HepG2 (cell line): ENCODE results near the gene SYNGR4. TPM values are rescaled to one million over a fixed set of nuclear protein-coding genes. Genes with fewer than 3 reads are reported as not detected.
A peak's percentile ranks its signal among the peaks of the same experiment; 100 is the strongest.

Experiments used
- ATAC-seq: fragments of 200-7000 bp; cut with Tn5 transposase; 3 replicates; pipeline ENCODE4 v1.9.1; 2020; ENCODE audit warnings: mild to moderate bottlenecking, moderate library complexity
- BruUV-seq: library from RNA; stranded (reverse); fragments of 400-500 nt; replicated peaks from 2 replicates; lab custom pipeline; 2021; lab: Mats Ljungman, UMichigan
- CTCF ChIA-PET: fragments of 300-600 bp; formaldehyde crosslinking; extraction: SDS; loops from one replicate; lab custom pipeline; 2021; ENCODE audit warnings: low total read pairs, inconsistent platforms, low intra/inter-chr PET ratio; lab: Yijun Ruan, JAX
- POLR2A ChIA-PET: fragments of 350-600 bp; sonication (Branson Sonifier 250); formaldehyde crosslinking; loops from one replicate; lab custom pipeline; 2020; ENCODE audit warnings: antibody characterized with exemption, inconsistent platforms; lab: Yijun Ruan, JAX
- DNase-seq: peaks from one replicate; pipeline ENCODE4 v3.0.0-alpha.2; 2015; ENCODE audit warnings: low spot score
- FAIRE-seq: peaks from 3 replicates; lab custom pipeline; 2011; peaks lifted over from hg19 to GRCh38; lab: Jason Lieb, UNC
- H2AFZ ChIP-seq: one replicate; pipeline ENCODE4 v1.6.1; 2011; ENCODE audit warnings: low read length, inconsistent platforms
- H3K27ac ChIP-seq: fragments of 300-600 bp; 3 replicates; pipeline ENCODE4 v1.8.0; 2011; ENCODE audit warnings: mixed run types, mild to moderate bottlenecking, mixed read lengths, low read length, inconsistent platforms; ENCODE audit not compliant: insufficient read depth; ENCODE audit errors: extremely low read length
- H3K27me3 ChIP-seq, 2 experiments: fragments of 200-600 bp in 1 of 2; 2 replicates in 1 of 2; 3 replicates in 1 of 2; pipeline versions ENCODE4 v1.6.0 to v1.8.0; 2011; ENCODE audit warnings: low read length in 2 of 2, mild to moderate bottlenecking in 2 of 2, moderate library complexity in 2 of 2, inconsistent platforms in 1 of 2; ENCODE audit not compliant: insufficient read depth in 2 of 2, control insufficient read depth in 1 of 2
- H3K36me3 ChIP-seq, 2 experiments: fragments of 200-600 bp in 1 of 2; replicated peaks in 1 of 2; 2 replicates in 1 of 2; 3 replicates in 1 of 2; pipeline versions ENCODE4 v1.5.1 to v1.8.0; 2011; ENCODE audit warnings: low read length in 2 of 2, inconsistent platforms in 1 of 2; ENCODE audit not compliant: insufficient read depth in 2 of 2, control insufficient read depth in 1 of 2
- H3K4me1 ChIP-seq: 2 replicates; pipeline ENCODE4 v1.5.1; 2012; ENCODE audit warnings: low read length, inconsistent platforms; ENCODE audit not compliant: insufficient read depth
- H3K4me2 ChIP-seq: 2 replicates; pipeline ENCODE4 v1.6.0; 2011; ENCODE audit warnings: low read depth, low read length, inconsistent platforms
- H3K4me3 ChIP-seq, 3 experiments: fragments of 200-600 bp in 1 of 3; sonication (generic), shearing (Covaris generic) in 1 of 3; replicated peaks in 1 of 3; 2 replicates each; pipeline ENCODE4 v1.5.1; 2011 to 2016; ENCODE audit warnings: low read length in 3 of 3, inconsistent platforms in 2 of 3, low read depth in 2 of 3, mild to moderate bottlenecking in 2 of 3, control low read depth in 1 of 3, mixed read lengths in 1 of 3; ENCODE audit not compliant: insufficient read depth in 1 of 3
- H3K79me2 ChIP-seq: one replicate; pipeline ENCODE4 v1.6.1; 2011; ENCODE audit warnings: low read length, inconsistent platforms; ENCODE audit not compliant: insufficient read depth
- H3K9ac ChIP-seq: 2 replicates; pipeline ENCODE4 v1.6.0; 2011; ENCODE audit warnings: mild to moderate bottlenecking, low read depth, low read length, inconsistent platforms; ENCODE audit not compliant: insufficient read depth
- H3K9me3 ChIP-seq: 2 replicates; pipeline ENCODE4 v1.5.1; 2012; ENCODE audit warnings: mild to moderate bottlenecking, low read length
- H4K20me1 ChIP-seq: 2 replicates; pipeline ENCODE4 v1.6.0; 2011; ENCODE audit warnings: inconsistent platforms, mild to moderate bottlenecking, low read length, moderate library complexity; ENCODE audit not compliant: insufficient read depth
- AGO1 ChIP-seq: fragments of 200-400 bp; formaldehyde crosslinking; IDR thresholded peaks from 2 replicates; pipeline ENCODE4 v1.6.1; 2017; ENCODE audit warnings: mild to moderate bottlenecking, low read depth, low read length, moderate library complexity; ENCODE audit not compliant: poor library complexity, severe bottlenecking
- CEBPZ ChIP-seq: IDR thresholded peaks from 2 replicates; pipeline ENCODE4 v1.6.1; 2012; ENCODE audit warnings: low read length, improper control_type of control experiment
- HNRNPK ChIP-seq: fragments of 200-400 bp; formaldehyde crosslinking; IDR thresholded peaks from 2 replicates; pipeline ENCODE4 v1.6.1; 2018; ENCODE audit warnings: low read length, low read depth, moderate library complexity, mild to moderate bottlenecking; ENCODE audit not compliant: poor library complexity, severe bottlenecking
- HNRNPL ChIP-seq: fragments of 200-400 bp; formaldehyde crosslinking; IDR thresholded peaks from 2 replicates; pipeline ENCODE4 v1.6.1; 2017; ENCODE audit warnings: mild to moderate bottlenecking, low read depth, low read length
- NKX3-1 ChIP-seq: sonication (generic); formaldehyde crosslinking; IDR thresholded peaks from 2 replicates; pipeline ENCODE4 v1.5.0; 2020; ENCODE audit warnings: missing genetic modification reagents
- PHF21A ChIP-seq: sonication (generic); formaldehyde crosslinking; IDR thresholded peaks from 2 replicates; pipeline ENCODE4 v1.5.0; 2020; ENCODE audit warnings: mild to moderate bottlenecking, missing genetic modification reagents
- STAG1 ChIP-seq: sonication (generic); formaldehyde crosslinking; IDR thresholded peaks from 2 replicates; pipeline ENCODE4 v1.4.0; 2020; ENCODE audit warnings: missing genetic modification reagents
- TBX2 ChIP-seq: sonication (generic); formaldehyde crosslinking; IDR thresholded peaks from 2 replicates; pipeline ENCODE4 v1.5.0; 2020; ENCODE audit warnings: missing genetic modification reagents, mild to moderate bottlenecking, borderline replicate concordance
- TRAFD1 ChIP-seq: sonication (generic); formaldehyde crosslinking; IDR thresholded peaks from 2 replicates; pipeline ENCODE4 v1.5.1; 2020; ENCODE audit warnings: missing genetic modification reagents, mild to moderate bottlenecking, borderline replicate concordance
- USF2 ChIP-seq, 2 experiments: sonication (generic) in 1 of 2; formaldehyde crosslinking in 1 of 2; IDR thresholded peaks; 2 replicates each; pipeline versions ENCODE4 v1.5.1 to v1.6.1; 2011 to 2020; ENCODE audit warnings: borderline replicate concordance in 1 of 2, low read depth in 1 of 2, low read length in 1 of 2, mild to moderate bottlenecking in 1 of 2, missing genetic modification reagents in 1 of 2, moderate library complexity in 1 of 2
- ZNF7 ChIP-seq: IDR thresholded peaks from 2 replicates; pipeline ENCODE4 v1.6.1; 2016; ENCODE audit warnings: missing biosample characterization, missing genetic modification reagents
- WGBS: methylation state at CpG from one replicate; pipeline ENCODE4 v1.1.6; 2017; ENCODE audit warnings: low lambda C conversion rate; 5-methylcytosine and 5-hydroxymethylcytosine counted together
- in situ Hi-C: cut with HindIII; loops from 2 replicates; pipeline ENCODE4 v1.10.0; 2017; ENCODE audit warnings: low pct_unique_long_range_greater_than_20kb; ENCODE audit not compliant: extremely low pct_ligation_motif_present
- intact Hi-C: fragments of 100-400 bp; cut with micrococcal nuclease; formaldehyde crosslinking; loops from one replicate; pipeline ENCODE4 v1.10.0; 2022; ENCODE audit not compliant: unreplicated experiment
- polyA plus RNA-seq, 8 experiments: library from polyadenylated mRNA; depleted of rRNA in 3 of 8; stranded (reverse) in 7 of 8; unstranded in 1 of 8; fragments of >200 nt; fragmentation: Illumina TruSeq in 4 of 8; extraction: Trizol in 4 of 8; gene quantifications; 2 replicates each; pipeline versions ENCODE4 v1.2.1 to v1.2.3, GENCODE V29; 2011 to 2016; ENCODE audit warnings: low read depth in 4 of 8, missing spikeins in 1 of 8, mixed read lengths in 1 of 8; ENCODE audit not compliant: insufficient read depth in 1 of 8
- total RNA-seq, 5 experiments: library from RNA; depleted of rRNA; stranded (reverse); fragments of >200 nt; fragmentation: Illumina TruSeq; extraction: Trizol; gene quantifications; 2 replicates each; pipeline ENCODE4 v1.2.3, GENCODE V29; 2016; ENCODE audit warnings: low read depth in 1 of 5

The SYNGR4 gene
- total and polyA plus RNA-seq, 2 of the 13 experiments (the other 11 are each of a cell fraction or from before 2014, with no cell fraction given): not detected

DNA sequence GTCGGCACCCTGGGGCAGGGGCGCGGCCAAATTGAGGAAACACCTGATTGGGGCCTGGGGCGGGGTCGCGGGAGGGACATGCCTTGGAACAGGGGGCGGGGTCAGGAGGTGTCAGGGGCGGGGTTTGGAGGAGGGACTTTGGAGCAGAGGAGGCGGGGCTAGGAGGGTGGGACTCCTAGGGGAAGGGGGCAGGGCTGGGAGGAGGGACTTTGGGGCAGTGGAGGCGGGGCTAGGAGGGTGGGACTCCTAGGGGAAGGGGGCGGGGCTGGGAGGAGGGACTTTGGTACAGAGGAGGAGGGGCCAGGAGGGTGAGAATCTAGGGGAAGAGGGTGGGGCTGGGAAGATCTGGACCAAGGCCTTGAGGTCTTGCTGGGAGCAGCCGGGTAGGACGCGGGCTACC lies 51.2 kb downstream of the SYNGR4 start:
- Histone ChIP-seq H3K27ac (no peak overlapping the region), H3K9me3 (no peaks in the 10 kb centered on the region), H3K79me2 (no peaks in the 10 kb centered on the region), H3K4me3 (no peak overlapping the region), H4K20me1 (no peaks in the 10 kb centered on the region), H3K27me3 (no peaks in the 10 kb centered on the region; a peak in 1 of 5 replicates), H3K9ac (no peak overlapping the region)
- in situ Hi-C loops (no loop called here), intact Hi-C loops (no loop called here)
- DNase-seq: peak; percentile 52
- TF ChIP-seq HNRNPK (peak; percentile 18), TRAFD1 (no peak)
- TF ChIP-seq, all 625 proteins: peak for 1
- WGBS: 51% methylated on average over 14 of the region's 14 CpGs
- ChIA-PET CTCF (no interaction called here), POLR2A (no interaction called here)
- Histone ChIP-seq H3K4me1 (peaks cover 39% of the 10 kb centered on the region), H3K4me2 (peak overlapping the region; percentile 66; the same call in 1 of the 2 replicates), H3K36me3 (no peaks in the 10 kb centered on the region), H2AFZ (no peak overlapping the region)
- FAIRE-seq: no peak
- BruUV-seq: no TSS peak
- peak; percentile 49 for ATAC-seq

- Histone ChIP-seq H3K9ac (no peak overlapping the region), H3K4me1 (peaks cover 39% of the 10 kb centered on the region), H3K27me3 (no peaks in the 10 kb centered on the region; a peak in 1 of 5 replicates), H3K4me2 (no peak overlapping the region), H2AFZ (no peak overlapping the region), H3K36me3 (no peaks in the 10 kb centered on the region), H3K79me2 (no peaks in the 10 kb centered on the region), H3K4me3 (no peak overlapping the region), H3K27ac (no peak overlapping the region), H3K9me3 (no peaks in the 10 kb centered on the region), H4K20me1 (no peaks in the 10 kb centered on the region)
- CTCF ChIA-PET: no interaction called here
- intact Hi-C loops (no loop called here), in situ Hi-C loops (no loop called here)
- DNase-seq: no peak
- ATAC-seq: no peak
- no TSS peak for BruUV-seq
- no peak for FAIRE-seq
- WGBS: 94% methylated on average over 26 of the region's 30 CpGs
- POLR2A ChIA-PET: no interaction called here
- TF ChIP-seq ZNF7 (CRISPR knock-in tag): no peak
- TF ChIP-seq STAG1 (CRISPR knock-in tag): no peak
- TF ChIP-seq USF2 (IDR thresholded peaks at IDR 0.05; ENCODE audit: low read depth, low read length): no peak
- TF ChIP-seq USF2 (CRISPR knock-in tag; IDR thresholded peaks at IDR 0.05; ENCODE audit: borderline replicate concordance): no peak
- TF ChIP-seq PHF21A (CRISPR knock-in tag): no peak
- TF ChIP-seq TBX2 (CRISPR knock-in tag): no peak
- TF ChIP-seq CEBPZ: no peak
- no peak for TF ChIP-seq HNRNPL
- TF ChIP-seq NKX3-1 (CRISPR knock-in tag): no peak
- no peak for TF ChIP-seq AGO1
Observed at GRCh38 chr19:48415806-48416221, 51.6 kb downstream of the SYNGR4 start.
